HG02840 (cell line): Measurements from ENCODE around the gene CD164L2.

Experiments used
- ATAC-seq: cut with Tn5 transposase; IDR thresholded peaks from one replicate; pipeline ENCODE4 v1.9.1; 2021; ENCODE audit warnings: mild to moderate bottlenecking, moderate library complexity, moderate number of reproducible peaks; ENCODE audit not compliant: unreplicated experiment, low FRiP score

Gene CD164L2

GRCh38 chr1:27349784-27350662, 33.1 kb downstream of the CD164L2 start:
- no peak for ATAC-seq

GRCh38 chr1:27348861-27349783, 34.0 kb downstream of the CD164L2 start:
- no peak for ATAC-seq

- no peak for ATAC-seq
Observed at GRCh38 chr1:27346991-27347624, 36.0 kb downstream of the CD164L2 start.

GRCh38 chr1:27346357-27346756, 36.8 kb downstream of the CD164L2 start:
- no peak for ATAC-seq

GRCh38 chr1:27345272-27345671, 37.9 kb downstream of the CD164L2 start:
- no peak for ATAC-seq

- no peak for ATAC-seq
Observed at GRCh38 chr1:27343639-27344025, 39.5 kb downstream of the CD164L2 start.

DNA sequence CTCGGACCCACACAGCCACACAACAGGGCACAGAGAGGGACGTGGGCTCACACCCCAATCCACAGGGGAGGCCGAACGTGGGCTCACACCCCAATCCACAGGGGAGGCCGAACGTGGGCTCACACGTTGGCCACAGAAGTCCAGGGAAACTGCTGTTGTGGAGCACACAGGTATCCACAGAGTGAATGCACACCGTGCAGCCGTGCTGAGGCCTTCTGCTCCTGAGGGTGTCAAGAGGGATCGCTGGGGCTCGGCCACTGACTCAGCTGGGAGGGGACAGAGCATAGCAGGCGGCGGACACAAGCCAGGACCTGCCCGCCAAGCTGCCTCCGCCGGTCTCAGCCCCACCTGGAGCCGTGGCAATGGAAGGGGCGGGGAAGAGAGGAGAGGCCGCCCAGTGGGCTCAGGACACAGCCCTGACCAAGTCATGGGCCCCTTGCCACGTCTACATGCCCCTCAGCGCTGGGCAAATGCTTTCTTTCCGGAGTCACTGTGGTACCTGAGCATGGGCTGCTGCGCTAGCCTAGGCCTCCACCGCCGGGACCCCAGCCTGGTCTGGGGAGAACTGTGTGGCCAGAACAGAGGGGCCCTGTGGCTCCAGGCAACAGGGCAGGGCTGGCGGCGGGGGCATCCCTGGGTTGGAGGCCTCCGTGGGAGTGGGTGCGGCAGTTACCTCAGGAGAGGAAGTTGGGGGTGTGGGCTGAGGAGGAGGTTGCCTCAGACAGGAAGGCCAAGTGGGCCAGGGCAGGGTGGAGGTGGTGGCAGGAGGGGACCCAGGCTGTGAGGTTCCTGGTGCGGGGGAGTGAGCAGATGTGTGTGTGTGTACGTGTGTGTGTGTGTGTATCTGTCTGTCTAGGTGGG, 40.1 kb downstream of the CD164L2 start:
- ATAC-seq: no peak

- ATAC-seq: no peak
Observed at GRCh38 chr1:27342391-27342777, 40.7 kb downstream of the CD164L2 start.

- ATAC-seq: no peak
Observed at GRCh38 chr1:27341525-27342252, 41.4 kb downstream of the CD164L2 start, which contains the start of gene SYTL1. Gene SYTL1 (plus strand): TSS chr1:27342022. CDS start chr1:27345335, 3,313 bp downstream.

- no peak for ATAC-seq
Observed at GRCh38 chr1:27339213-27339612, 43.9 kb downstream of the CD164L2 start.

- no peak for ATAC-seq
Observed at GRCh38 chr1:27338751-27339150, 44.4 kb downstream of the CD164L2 start.

DNA sequence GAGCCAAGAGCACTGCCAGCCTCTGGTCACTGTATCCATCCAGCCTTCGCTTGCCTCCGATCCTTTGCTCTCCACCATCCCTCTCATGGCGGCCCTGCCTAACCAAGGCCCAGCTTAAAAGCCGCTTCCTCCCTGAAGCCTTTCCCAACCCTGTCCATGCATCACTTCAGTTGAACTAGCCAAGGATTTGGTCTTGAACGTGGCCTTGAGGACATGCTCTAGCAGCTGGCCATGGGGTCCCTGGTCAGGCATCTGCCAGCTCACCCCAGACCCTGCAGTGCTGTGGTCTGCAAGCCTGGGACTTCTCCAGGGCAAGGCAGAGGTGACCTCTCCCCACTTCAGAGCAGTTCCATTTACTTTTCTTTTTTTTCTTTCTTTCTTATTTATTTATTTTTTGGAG, 46.4 kb downstream of the CD164L2 start:
- ATAC-seq: no peak

GRCh38 chr1:27335506-27336422, 47.4 kb downstream of the CD164L2 start:
- ATAC-seq: no peak

DNA sequence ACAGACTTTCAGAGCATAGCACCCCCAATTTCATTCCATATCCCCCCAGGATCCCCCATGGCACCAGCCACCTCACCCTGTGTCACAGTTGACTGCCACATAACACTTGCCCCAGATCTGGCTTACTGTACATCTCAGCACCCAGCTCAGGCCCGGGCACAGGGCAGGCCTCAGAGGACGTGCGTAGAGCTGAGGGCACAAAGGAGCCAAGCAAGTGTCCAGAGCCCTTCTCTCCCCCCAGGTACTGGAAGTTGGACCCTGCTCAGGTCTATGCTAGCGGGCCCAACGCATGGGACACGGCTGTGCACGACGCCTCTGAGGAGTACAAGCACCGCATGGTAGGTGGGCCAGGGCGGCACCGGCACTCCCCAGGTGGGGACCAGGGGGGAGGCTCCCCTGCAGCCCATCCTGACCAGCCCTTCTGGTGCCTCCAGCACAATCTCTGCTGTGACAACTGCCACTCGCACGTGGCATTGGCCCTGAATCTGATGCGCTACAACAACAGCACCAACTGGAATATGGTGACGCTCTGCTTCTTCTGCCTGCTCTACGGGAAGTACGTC, 49.3 kb downstream of the CD164L2 start:
- ATAC-seq: no peak

DNA sequence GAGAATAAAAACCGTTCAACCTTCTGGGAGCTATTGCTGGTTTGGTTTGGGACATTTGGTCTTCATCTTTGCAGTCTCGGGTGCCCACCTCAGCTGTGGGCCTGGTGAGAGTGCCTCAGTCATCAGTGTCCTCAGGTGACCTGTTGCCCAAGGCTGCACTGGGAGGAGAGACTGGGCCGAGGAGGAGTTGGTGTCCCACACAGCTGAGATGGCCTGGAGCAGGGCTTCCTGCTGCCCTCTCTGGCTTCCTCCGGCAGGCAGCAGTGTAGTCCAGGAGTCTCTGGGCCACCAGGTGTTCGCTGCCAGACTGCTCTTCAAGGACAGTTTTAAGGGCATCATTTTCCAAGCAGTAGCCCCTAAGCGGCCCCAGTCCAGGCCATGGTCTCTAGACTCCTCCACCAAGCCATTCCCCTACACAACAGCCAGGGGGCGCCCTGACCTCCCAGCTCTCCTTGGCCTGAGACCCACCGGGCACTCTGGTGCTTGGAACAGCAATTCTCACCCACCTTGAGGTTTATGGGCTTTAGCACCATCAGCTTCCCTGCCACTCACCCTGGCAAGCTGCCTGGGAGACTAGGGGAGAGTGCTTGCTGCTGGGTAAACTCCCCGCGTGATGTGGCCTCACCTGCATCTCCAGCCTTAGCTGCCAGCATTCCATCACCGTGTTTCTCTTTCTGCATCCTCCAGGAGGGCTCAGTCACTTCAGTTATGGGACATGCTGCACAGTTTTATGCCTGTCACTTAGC, 50.4 kb downstream of the CD164L2 start:
- no peak for ATAC-seq

- ATAC-seq: no peak
Observed at GRCh38 chr1:27331922-27332321, 51.2 kb downstream of the CD164L2 start.

- no peak for ATAC-seq
Observed at GRCh38 chr1:27331426-27331825, 51.7 kb downstream of the CD164L2 start.
